Hippocampal formation (tissue), 2 donors: ENCODE results near the gene HADHA.
A peak's percentile ranks its signal among the peaks of the same experiment; 100 is the strongest.
"Not testable (repeated sequence)": the region's sequence is repeated elsewhere in the genome, so short reads cannot be mapped to it uniquely, and the experiment has no call there.

Experiments used
- DNase-seq, 2 donors: peaks; one replicate each; lab custom pipeline; 2025; lab: John Stamatoyannopoulos, UW

Gene HADHA

GRCh38 chr2:26174691-26175465, 69.6 kb downstream of the HADHA start:
- no peak for DNase-seq

- DNase-seq, result no peak
These were observed 70.5 kb downstream of the HADHA start for GRCh38 chr2:26173776-26174482.

GRCh38 chr2:26172871-26173775, 71.3 kb downstream of the HADHA start, which contains the start of gene GAREM2:
TSS of gene GAREM2 (plus strand) at chr2:26173088. CDS start at chr2:26173221, 133 bp downstream.
- DNase-seq, result no peak

DNA sequence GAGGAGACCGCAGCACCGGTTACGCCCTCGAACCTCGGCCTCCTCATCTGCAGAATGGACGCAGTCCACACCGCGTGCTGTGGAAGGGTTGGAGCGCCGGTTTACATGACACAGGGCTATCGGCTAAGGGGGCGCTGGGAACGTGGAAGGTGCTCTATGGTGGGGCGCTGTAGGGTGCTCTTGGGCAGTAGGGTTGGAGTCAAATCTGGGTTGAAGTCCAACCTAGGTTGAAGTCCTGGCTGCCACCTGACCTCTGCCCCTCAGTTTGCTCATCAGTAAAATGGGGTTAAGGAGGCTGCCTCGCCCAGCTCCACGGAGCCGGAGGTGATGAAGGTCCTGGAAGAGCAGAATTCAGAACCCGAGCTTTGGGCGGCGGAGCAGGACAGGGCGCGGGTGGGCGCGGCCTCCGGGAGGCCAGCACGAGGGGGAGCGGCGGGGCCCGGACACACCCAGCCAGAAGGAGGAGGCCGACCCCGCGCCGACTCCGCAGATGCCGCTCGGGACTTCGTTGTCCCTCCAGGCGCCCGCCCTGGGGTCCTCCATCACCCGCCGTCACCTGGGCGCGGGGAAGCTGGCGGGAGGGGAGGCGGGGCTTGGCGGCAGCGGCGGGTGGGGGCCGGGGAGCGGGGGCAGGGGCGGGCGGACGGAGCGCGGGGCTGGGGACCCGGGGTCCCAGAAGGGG, 72.1 kb downstream of the HADHA start:
- DNase-seq, result no peak

DNA sequence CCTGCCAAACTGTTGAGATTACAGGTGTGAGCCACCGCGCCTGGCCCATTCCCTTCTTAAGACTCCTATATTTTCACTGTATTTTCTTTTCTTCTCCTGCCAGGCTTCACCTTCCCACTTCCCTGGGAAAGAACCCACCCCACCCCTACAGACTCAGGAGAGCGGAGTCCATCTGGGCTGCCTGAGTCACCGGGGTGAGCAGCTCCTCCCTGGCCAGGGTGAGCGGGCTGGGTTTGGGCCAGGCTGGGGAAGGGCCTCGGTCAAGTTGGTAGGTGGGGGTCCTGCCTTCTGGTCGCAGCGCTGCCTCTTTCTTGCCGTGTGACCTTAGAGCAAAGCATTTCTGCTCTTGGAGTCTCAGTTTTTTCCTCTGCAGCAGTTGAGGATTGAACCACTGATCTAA, 73.6 kb downstream of the HADHA start:
- no peak for DNase-seq

DNA sequence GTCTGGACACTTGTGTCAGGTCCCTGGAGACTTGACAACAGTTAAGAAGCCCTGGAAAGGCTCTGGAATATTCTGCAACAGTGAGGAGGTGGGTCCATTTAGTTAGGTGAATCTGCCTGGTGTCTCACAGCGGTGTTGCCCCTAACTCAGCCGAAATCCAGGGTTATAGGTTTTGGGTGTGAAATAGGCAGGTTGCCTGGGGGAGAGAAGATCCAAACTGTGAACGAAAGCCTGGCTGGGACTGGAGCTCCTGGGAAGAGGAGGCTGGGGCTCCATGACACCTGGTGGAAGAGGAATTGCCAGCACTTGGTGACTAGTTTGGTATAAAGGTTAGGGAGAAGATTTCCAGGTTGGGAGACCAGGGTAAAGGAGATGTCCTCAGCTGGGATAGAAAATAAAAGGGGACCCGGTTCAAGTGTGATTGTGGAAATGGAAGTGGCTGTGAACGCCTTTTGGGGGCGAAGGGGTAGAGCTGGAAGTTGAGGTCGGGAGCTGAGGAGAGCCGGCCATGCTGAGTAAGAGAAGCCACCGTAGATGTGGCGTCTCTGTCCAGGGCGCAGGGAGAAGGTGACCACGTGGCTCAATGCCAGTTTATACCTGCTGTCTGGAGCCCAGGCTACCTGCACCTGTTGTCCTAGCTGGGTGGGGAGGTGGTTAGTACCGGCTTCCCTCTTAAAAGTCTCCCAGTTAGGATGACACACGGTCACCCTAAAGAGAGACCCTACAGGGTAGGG, 74.6 kb downstream of the HADHA start:
- no peak for DNase-seq

- no peak for DNase-seq
These were observed 75.2 kb downstream of the HADHA start for GRCh38 chr2:26169226-26169625.

- DNase-seq, result no peak
These were observed 75.6 kb downstream of the HADHA start for GRCh38 chr2:26168785-26169184.

GRCh38 chr2:26166541-26166940, 77.9 kb downstream of the HADHA start:
- DNase-seq, result not testable (repeated sequence)

- DNase-seq, result no peak
These were observed 79.0 kb downstream of the HADHA start for GRCh38 chr2:26165403-26165802.

GRCh38 chr2:26164641-26165211, 79.7 kb downstream of the HADHA start:
- no peak for DNase-seq

GRCh38 chr2:26164231-26164630, 80.2 kb downstream of the HADHA start:
- peak in 1 of 2 donors; percentile 20 for DNase-seq

- DNase-seq, result no peak
These were observed 81.5 kb downstream of the HADHA start for GRCh38 chr2:26162963-26163362.

DNA sequence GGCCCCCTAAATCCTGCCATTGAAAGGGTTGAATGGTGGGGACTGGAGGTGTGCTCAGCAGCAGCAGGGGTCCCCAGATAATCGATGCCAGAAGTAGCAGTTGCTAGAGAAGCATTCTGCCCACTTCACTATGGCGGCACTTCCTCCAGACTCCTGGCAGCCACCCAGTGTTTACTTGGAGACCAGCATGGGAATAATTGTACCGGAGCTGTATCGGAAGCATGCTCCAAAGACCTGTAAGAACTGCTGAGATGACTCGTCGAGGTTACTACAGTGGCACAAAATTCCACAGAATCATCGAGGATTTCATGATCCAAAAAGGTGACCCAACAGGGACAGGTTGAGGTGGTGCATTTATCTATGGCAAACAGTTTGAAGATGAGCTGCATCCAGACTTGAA, 82.5 kb downstream of the HADHA start:
- no peak for DNase-seq

GRCh38 chr2:26157580-26157979, 86.9 kb downstream of the HADHA start:
- no peak for DNase-seq

- no peak for DNase-seq
These were observed 94.2 kb downstream of the HADHA start for GRCh38 chr2:26150243-26150642.

DNA sequence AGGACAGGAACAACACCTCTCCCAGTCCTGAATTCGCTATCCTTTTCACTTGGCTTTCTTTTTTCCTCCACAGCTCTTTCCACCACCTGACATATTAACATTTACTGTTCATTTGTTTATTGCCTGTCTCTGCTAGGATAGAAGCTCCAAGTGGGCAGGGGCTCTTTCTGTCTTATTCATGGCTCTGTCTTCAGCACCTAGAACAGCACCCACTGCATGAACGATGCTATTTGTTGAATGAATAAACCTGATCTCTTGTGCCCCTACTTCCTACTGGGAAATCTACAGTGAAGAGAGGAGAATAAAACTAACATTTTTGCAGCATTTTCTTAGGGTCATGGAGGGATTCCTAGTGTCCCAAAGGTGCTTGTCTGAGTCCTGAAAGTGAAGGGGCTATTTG, 95.9 kb downstream of the HADHA start:
- no peak for DNase-seq

GRCh38 chr2:26144953-26145680, 99.3 kb downstream of the HADHA start:
- peak; percentile 52 to 62 for DNase-seq

- DNase-seq, result no peak
These were observed 100.4 kb downstream of the HADHA start for GRCh38 chr2:26144031-26144430.
